Ovary (tissue), 3 donors: Measurements from ENCODE around the gene IL4.

Source experiments
- EP300 ChIP-seq: sonication (generic); formaldehyde crosslinking; IDR thresholded peaks from one replicate; pipeline ENCODE4 v1.6.1; 2017; ENCODE audit warnings: antibody characterized with exemption
- POLR2A ChIP-seq: fragments of 450-650 bp; IDR thresholded peaks from one replicate; pipeline ENCODE4 v1.6.1; 2017; ENCODE audit warnings: antibody characterized with exemption, mild to moderate bottlenecking, moderate library complexity
- TF ChIP-seq, protein P1 (sequence below), 3 donors: fragments of 450-650 bp in 2 of 3; fragments of 200-600 bp in 1 of 3; IDR thresholded peaks; one replicate each; pipeline versions ENCODE4 v1.5.1 to v1.8.0; 2016 to 2022; ENCODE audit warnings: antibody characterized with exemption in 3 of 3, mild to moderate bottlenecking in 1 of 3
- donor health status: DM: no; HTN: no; CAD: no.

GRCh38 chr5:132659598-132660493 is 13.9 kb upstream of the IL4 start:
- TF ChIP-seq EP300 (no peak), POLR2A (no peak)
- TF ChIP-seq, protein P1, sequence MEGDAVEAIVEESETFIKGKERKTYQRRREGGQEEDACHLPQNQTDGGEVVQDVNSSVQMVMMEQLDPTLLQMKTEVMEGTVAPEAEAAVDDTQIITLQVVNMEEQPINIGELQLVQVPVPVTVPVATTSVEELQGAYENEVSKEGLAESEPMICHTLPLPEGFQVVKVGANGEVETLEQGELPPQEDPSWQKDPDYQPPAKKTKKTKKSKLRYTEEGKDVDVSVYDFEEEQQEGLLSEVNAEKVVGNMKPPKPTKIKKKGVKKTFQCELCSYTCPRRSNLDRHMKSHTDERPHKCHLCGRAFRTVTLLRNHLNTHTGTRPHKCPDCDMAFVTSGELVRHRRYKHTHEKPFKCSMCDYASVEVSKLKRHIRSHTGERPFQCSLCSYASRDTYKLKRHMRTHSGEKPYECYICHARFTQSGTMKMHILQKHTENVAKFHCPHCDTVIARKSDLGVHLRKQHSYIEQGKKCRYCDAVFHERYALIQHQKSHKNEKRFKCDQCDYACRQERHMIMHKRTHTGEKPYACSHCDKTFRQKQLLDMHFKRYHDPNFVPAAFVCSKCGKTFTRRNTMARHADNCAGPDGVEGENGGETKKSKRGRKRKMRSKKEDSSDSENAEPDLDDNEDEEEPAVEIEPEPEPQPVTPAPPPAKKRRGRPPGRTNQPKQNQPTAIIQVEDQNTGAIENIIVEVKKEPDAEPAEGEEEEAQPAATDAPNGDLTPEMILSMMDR (IDR thresholded peaks at IDR 0.05) = no peak
